ENCODE results near the gene ABCA4.

DNA sequence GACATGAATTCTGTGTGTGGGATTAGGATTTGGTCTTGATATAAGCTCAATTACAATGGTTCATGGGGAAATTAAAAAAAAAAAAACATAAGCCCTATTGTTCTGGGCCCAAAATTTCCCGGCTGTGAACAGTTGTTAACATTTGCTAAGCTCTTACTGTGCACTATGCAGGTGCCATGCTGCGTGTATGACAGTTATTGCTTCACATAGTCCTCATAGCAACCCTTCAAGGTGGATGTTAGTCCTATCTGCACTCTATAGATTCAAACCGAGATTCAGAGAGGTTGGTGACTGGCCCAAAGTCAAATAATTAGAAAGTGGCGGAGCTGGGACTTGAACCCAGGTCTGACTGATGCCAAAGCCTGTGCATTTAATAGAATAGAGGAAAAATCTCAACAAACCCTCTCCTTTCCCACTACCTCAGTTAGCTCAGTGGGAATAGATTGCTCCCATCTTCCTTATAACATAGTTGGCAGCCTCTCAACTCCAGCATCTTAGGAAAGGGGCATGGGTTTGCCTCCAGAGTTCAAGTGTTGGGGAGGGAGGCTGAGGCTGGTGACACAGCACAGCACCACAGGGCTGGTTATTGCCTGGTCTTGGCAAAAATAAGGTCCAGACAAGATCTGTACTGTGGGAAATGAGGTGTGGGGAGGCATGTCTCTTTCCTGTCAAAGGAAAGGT is 156.7 kb downstream of the ABCA4 start:
- TF ChIP-seq, protein P1, sequence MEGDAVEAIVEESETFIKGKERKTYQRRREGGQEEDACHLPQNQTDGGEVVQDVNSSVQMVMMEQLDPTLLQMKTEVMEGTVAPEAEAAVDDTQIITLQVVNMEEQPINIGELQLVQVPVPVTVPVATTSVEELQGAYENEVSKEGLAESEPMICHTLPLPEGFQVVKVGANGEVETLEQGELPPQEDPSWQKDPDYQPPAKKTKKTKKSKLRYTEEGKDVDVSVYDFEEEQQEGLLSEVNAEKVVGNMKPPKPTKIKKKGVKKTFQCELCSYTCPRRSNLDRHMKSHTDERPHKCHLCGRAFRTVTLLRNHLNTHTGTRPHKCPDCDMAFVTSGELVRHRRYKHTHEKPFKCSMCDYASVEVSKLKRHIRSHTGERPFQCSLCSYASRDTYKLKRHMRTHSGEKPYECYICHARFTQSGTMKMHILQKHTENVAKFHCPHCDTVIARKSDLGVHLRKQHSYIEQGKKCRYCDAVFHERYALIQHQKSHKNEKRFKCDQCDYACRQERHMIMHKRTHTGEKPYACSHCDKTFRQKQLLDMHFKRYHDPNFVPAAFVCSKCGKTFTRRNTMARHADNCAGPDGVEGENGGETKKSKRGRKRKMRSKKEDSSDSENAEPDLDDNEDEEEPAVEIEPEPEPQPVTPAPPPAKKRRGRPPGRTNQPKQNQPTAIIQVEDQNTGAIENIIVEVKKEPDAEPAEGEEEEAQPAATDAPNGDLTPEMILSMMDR (IDR thresholded peaks at IDR 0.05) = no peak
- TF ChIP-seq POLR2AphosphoS5 (IDR thresholded peaks at IDR 0.05; ENCODE audit: low read depth, low read length) (no peak), SIN3A (IDR thresholded peaks at IDR 0.05; ENCODE audit: borderline replicate concordance, insufficient read depth, low read depth, low read length) (no peak)
- TF ChIP-seq, protein P2, sequence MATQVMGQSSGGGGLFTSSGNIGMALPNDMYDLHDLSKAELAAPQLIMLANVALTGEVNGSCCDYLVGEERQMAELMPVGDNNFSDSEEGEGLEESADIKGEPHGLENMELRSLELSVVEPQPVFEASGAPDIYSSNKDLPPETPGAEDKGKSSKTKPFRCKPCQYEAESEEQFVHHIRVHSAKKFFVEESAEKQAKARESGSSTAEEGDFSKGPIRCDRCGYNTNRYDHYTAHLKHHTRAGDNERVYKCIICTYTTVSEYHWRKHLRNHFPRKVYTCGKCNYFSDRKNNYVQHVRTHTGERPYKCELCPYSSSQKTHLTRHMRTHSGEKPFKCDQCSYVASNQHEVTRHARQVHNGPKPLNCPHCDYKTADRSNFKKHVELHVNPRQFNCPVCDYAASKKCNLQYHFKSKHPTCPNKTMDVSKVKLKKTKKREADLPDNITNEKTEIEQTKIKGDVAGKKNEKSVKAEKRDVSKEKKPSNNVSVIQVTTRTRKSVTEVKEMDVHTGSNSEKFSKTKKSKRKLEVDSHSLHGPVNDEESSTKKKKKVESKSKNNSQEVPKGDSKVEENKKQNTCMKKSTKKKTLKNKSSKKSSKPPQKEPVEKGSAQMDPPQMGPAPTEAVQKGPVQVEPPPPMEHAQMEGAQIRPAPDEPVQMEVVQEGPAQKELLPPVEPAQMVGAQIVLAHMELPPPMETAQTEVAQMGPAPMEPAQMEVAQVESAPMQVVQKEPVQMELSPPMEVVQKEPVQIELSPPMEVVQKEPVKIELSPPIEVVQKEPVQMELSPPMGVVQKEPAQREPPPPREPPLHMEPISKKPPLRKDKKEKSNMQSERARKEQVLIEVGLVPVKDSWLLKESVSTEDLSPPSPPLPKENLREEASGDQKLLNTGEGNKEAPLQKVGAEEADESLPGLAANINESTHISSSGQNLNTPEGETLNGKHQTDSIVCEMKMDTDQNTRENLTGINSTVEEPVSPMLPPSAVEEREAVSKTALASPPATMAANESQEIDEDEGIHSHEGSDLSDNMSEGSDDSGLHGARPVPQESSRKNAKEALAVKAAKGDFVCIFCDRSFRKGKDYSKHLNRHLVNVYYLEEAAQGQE (IDR thresholded peaks at IDR 0.05; ENCODE audit: insufficient read depth in 1 of 2, low read depth in 2 of 2, low read length in 1 of 2) = no peak

Data from Panc1 (cell line).